Esophagus muscularis mucosa (tissue), 4 donors: ENCODE measurements around the gene CALR. TPM values are rescaled to one million over a fixed set of nuclear protein-coding genes. Genes with fewer than 3 reads are reported as not detected.

Experiments
- DNase-seq: peaks from one replicate; pipeline ENCODE4 v3.0.0-alpha.2; 2017; ENCODE audit errors: extremely low spot score
- H3K27ac ChIP-seq, 4 donors: fragments of 200-600 bp; sonication (generic); replicated peaks in 1 of 4; 1 replicate in 3 of 4; 2 replicates in 1 of 4; pipeline ENCODE4 v1.5.1; 2016 to 2019; ENCODE audit warnings: mild to moderate bottlenecking in 1 of 4
- H3K27me3 ChIP-seq, 4 donors: fragments of 200-600 bp; sonication (generic); one replicate each; pipeline versions ENCODE4 v1.5.1 to v1.6.0; 2016 to 2019
- H3K36me3 ChIP-seq, 4 donors: fragments of 200-600 bp; sonication (generic); one replicate each; pipeline ENCODE4 v1.5.1; 2016 to 2019
- H3K4me1 ChIP-seq, 4 donors: fragments of 200-600 bp; sonication (generic); one replicate each; pipeline ENCODE4 v1.5.1; 2016 to 2019
- H3K4me3 ChIP-seq, 4 donors: fragments of 200-600 bp; sonication (generic); 1 replicate in 2 of 4; 2 replicates in 2 of 4; pipeline ENCODE4 v1.5.1; 2016 to 2019; ENCODE audit warnings: mild to moderate bottlenecking in 4 of 4, moderate library complexity in 1 of 4
- H3K9me3 ChIP-seq, 4 donors: fragments of 200-600 bp; sonication (generic); 1 replicate in 3 of 4; 2 replicates in 1 of 4; pipeline ENCODE4 v1.5.1; 2016 to 2019
- EP300 ChIP-seq: sonication (generic); formaldehyde crosslinking; IDR thresholded peaks from one replicate; pipeline ENCODE4 v1.6.1; 2017; ENCODE audit warnings: antibody characterized with exemption
- POLR2A ChIP-seq: fragments of 450-650 bp; IDR thresholded peaks from one replicate; pipeline ENCODE4 v1.6.1; 2017; ENCODE audit warnings: antibody characterized with exemption, moderate library complexity, mild to moderate bottlenecking, low read depth
- POLR2AphosphoS5 ChIP-seq, 2 donors: sonication (generic); formaldehyde crosslinking; IDR thresholded peaks; one replicate each; pipeline ENCODE4 v1.6.1; 2017; ENCODE audit warnings: antibody characterized with exemption in 2 of 2
- WGBS: methylation state at CpG from one replicate; pipeline ENCODE4 v1.1.5; 2018; 5-methylcytosine and 5-hydroxymethylcytosine counted together
- intact Hi-C: fragments of 100-400 bp; cut with DNase I; formaldehyde crosslinking; loops from one replicate; pipeline ENCODE4 v1.15.1; 2023
- total RNA-seq, 4 donors: library from RNA; depleted of rRNA; stranded (reverse); fragments of >200 nt; gene quantifications; one replicate each; pipeline versions ENCODE4 v1.1.0 to v1.2.1, GENCODE V29; 2016
- TF ChIP-seq, protein P1 (sequence below), 3 experiments: fragments of 200-600 bp in 2 of 3; fragments of 450-650 bp in 1 of 3; sonication (generic) in 2 of 3; IDR thresholded peaks; one replicate each; pipeline ENCODE4 v1.5.1; 2017 to 2019; ENCODE audit warnings: antibody characterized with exemption in 3 of 3, mild to moderate bottlenecking in 2 of 3, moderate library complexity in 1 of 3

The CALR gene
- total RNA-seq, 4 donors from 2014 or later, result 200 to 300 (median 270) TPM

DNA sequence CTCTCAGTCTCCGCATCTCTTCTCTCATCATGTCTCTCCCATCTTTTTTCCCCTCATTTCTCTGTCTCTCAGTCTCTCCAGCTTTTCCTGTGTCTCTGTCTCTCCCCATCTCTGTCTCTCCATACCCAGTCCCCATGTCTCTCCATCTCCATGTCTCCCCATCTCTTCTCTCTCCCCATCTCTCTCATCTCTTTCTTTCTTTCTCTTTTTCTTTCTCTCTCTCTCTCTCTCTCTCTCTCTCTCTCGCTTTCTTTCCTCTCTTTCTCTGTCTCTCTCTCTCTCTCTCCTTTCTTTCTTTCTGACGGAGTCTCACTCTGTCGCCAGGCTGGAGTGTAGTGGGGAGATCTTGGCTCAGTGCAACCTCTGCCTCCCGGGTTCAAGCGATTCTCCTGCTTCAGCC lies 44.2 kb downstream of the CALR start:
- no peak overlapping the region for H3K4me3 ChIP-seq

DNA sequence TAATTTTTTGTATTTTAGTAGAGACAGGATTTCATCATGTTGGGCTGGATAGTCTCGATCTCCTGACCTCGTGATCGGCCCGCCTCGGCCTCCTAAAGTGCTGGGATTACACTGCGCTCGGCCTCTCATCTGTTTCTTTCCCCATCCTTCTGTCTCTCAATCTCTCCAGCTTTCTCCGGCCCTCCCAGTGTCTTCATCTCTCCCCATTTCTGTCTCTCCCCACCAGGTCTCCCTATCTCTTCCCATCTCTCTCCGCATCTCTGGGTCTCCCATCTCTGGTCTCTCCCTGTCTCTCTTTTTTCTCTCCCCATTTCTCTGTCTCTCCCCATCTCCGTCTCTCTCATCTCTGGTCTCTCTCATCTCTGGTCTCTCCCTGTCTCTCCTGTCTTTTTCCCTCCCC lies 44.7 kb downstream of the CALR start:
- intact Hi-C loops, result loop anchor here (1.0 to 5.0 kb wide), 2 partner anchors 49 to 78 kb away; no protein-coding TSS in a partner anchor
- H3K4me3 ChIP-seq, result peak overlapping the region; percentile 41 to 48 (median 44)
- no peak for TF ChIP-seq POLR2AphosphoS5 (IDR thresholded peaks at IDR 0.05)
- TF ChIP-seq, protein P1, sequence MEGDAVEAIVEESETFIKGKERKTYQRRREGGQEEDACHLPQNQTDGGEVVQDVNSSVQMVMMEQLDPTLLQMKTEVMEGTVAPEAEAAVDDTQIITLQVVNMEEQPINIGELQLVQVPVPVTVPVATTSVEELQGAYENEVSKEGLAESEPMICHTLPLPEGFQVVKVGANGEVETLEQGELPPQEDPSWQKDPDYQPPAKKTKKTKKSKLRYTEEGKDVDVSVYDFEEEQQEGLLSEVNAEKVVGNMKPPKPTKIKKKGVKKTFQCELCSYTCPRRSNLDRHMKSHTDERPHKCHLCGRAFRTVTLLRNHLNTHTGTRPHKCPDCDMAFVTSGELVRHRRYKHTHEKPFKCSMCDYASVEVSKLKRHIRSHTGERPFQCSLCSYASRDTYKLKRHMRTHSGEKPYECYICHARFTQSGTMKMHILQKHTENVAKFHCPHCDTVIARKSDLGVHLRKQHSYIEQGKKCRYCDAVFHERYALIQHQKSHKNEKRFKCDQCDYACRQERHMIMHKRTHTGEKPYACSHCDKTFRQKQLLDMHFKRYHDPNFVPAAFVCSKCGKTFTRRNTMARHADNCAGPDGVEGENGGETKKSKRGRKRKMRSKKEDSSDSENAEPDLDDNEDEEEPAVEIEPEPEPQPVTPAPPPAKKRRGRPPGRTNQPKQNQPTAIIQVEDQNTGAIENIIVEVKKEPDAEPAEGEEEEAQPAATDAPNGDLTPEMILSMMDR (IDR thresholded peaks at IDR 0.05), result no peak
- no peak for TF ChIP-seq EP300
- TF ChIP-seq POLR2A, result no peak
- WGBS, result 59% methylated on average over 10 of the region's 10 CpGs
- no peak overlapping the region for H3K27ac ChIP-seq
- H3K4me1 ChIP-seq, result peaks cover 12 to 30% (median 27%) of the 10 kb centered on the region in 4 donors
- DNase-seq, result no peak
- H3K36me3 ChIP-seq, result no peaks in the 10 kb centered on the region
- H3K27me3 ChIP-seq, result no peaks in the 10 kb centered on the region
- no peaks in the 10 kb centered on the region for H3K9me3 ChIP-seq

More for the DNA sequence above, 44.2 kb downstream of the CALR start:
- H3K27ac ChIP-seq, result no peak overlapping the region
- no peaks in the 10 kb centered on the region for H3K36me3 ChIP-seq
- 92% methylated on average over 6 of the region's 6 CpGs for WGBS
- TF ChIP-seq POLR2AphosphoS5 (IDR thresholded peaks at IDR 0.05) (no peak), EP300 (no peak), POLR2A (no peak)
- TF ChIP-seq, protein P1 (IDR thresholded peaks at IDR 0.05), result no peak
- H3K9me3 ChIP-seq, result no peaks in the 10 kb centered on the region
- no peaks in the 10 kb centered on the region for H3K27me3 ChIP-seq
- H3K4me1 ChIP-seq, result peaks cover 12 to 30% (median 28%) of the 10 kb centered on the region in 4 donors
- intact Hi-C loops, result loop anchor here (1.0 to 5.0 kb wide), 2 partner anchors 50 to 79 kb away; no protein-coding TSS in a partner anchor
- no peak for DNase-seq

DNA sequence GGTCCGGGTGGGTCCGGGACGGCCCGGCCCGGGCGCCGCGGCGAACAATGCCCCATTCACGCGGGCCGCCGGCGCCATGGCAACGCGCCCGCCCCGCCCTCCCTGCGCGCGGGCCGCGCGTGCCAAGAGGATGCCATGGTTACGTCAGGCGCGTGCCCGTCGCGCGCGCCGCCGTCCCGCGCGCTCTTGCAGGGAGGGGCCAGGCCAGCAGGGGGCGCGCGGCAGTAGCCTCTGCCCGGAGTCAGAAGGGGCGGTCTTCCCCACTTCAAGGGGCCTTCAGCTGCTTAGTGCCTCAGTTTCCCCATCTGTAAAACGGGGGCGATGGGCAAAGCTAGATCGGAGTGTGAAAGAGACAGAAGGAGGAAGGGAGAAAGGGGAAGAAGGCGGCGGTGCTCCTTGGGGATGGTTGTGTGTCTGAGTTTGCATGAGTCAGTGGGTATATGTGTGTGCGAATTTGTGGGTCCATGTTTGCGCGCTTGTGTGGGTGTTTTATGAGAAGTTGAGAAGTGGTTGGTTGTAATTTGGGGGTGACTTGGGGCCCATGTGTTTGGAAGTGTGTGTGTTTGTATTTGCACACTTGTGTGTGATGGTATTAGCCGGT lies 45.2 kb downstream of the CALR start:
- Histone ChIP-seq H3K36me3 (no peaks in the 10 kb centered on the region), H3K4me1 (peaks cover 12 to 30% (median 27%) of the 10 kb centered on the region in 4 donors), H3K27me3 (no peaks in the 10 kb centered on the region), H3K4me3 (peak overlapping the region; percentile 41 to 48 (median 44)), H3K9me3 (no peaks in the 10 kb centered on the region), H3K27ac (no peak overlapping the region)
- no peak for DNase-seq
- TF ChIP-seq POLR2AphosphoS5 (IDR thresholded peaks at IDR 0.05) (peak; percentile 32 to 58), POLR2A (no peak)
- TF ChIP-seq, protein P1 (IDR thresholded peaks at IDR 0.05), result peak; percentile 98 to 99 (median 99)
- WGBS, result 17% methylated on average over 25 of the region's 51 CpGs
- intact Hi-C loops, result loop anchor here (1.0 to 5.0 kb wide), 2 partner anchors 49 to 78 kb away; no protein-coding TSS in a partner anchor

DNA sequence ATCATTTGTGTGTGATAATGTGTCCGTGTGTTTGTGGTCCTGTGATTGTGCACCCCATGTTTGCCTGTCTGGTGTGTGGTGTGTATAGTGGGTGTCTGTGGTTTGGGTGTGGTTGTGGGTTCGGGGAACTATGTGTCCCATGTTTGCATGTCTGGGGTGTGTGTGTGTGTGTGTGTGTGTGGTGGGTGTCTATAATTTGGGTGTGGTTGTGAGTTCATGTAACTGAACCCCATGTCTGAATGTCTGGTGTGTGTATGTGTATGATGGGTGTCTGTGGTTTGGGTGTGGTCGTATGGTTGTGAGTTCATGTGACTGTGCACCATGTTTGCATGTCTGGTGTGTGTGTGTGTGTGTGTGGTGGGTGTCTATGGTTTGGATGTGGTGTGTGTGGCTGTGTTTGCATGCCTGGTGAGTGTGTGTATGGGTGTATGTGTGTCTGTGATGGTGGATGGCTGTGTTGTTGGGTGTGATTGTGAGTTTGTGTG lies 45.8 kb downstream of the CALR start:
- WGBS, result 80% methylated on average over 3 of the region's 3 CpGs
- intact Hi-C loops, result loop anchor here (5.0 kb wide), 1 partner anchor 48 kb away; no protein-coding TSS in a partner anchor
- H3K27me3 ChIP-seq, result no peaks in the 10 kb centered on the region
- no peak overlapping the region for H3K4me3 ChIP-seq
- H3K27ac ChIP-seq, result no peak overlapping the region
- H3K9me3 ChIP-seq, result no peaks in the 10 kb centered on the region
- peaks cover 12 to 30% (median 27%) of the 10 kb centered on the region in 4 donors for H3K4me1 ChIP-seq
- TF ChIP-seq POLR2A, result no peak
- no peak for TF ChIP-seq EP300
- no peak for TF ChIP-seq POLR2AphosphoS5 (IDR thresholded peaks at IDR 0.05)
- TF ChIP-seq, protein P1 (IDR thresholded peaks at IDR 0.05), result no peak
- DNase-seq, result no peak
- H3K36me3 ChIP-seq, result no peaks in the 10 kb centered on the region
